Amniotic stem cell (primary cell): Measurements from ENCODE around the gene ZNF534.
"Not testable (repeated sequence)": the region's sequence is repeated elsewhere in the genome, so short reads cannot be mapped to it uniquely, and the experiment has no call there.

Experiments used
- DNase-seq: peaks from one replicate; lab custom pipeline; 2025; lab: John Stamatoyannopoulos, UW

Gene ZNF534

DNA sequence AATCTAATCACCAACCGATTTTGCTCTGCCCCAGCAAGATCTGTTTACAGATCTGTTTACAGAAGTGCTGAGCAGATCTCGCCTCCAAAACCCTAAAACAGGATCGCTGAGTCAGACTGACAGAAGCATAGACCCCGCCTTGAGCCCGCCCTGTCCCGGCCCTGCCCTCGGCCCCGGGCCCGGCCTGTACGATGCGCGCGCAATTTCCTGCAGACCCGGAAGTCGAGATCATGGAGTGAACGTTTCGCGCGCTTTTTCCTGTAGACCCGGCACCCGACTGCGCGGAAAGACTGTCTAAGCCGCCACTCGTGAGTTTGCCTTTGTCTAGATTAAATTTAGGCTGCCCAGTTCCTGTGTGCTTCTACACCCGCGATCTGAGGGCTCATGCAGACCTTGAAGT is at the start of gene ZNF534:
TSS of gene ZNF534 (plus strand) at position 212 of the 400 bp plus-strand sequence. CDS start 2,327 bp downstream, outside the sequence.
- no peak for DNase-seq

GRCh38 chr19:52391135-52391534 is 37.8 kb upstream of the ZNF534 start:
- DNase-seq = no peak

DNA sequence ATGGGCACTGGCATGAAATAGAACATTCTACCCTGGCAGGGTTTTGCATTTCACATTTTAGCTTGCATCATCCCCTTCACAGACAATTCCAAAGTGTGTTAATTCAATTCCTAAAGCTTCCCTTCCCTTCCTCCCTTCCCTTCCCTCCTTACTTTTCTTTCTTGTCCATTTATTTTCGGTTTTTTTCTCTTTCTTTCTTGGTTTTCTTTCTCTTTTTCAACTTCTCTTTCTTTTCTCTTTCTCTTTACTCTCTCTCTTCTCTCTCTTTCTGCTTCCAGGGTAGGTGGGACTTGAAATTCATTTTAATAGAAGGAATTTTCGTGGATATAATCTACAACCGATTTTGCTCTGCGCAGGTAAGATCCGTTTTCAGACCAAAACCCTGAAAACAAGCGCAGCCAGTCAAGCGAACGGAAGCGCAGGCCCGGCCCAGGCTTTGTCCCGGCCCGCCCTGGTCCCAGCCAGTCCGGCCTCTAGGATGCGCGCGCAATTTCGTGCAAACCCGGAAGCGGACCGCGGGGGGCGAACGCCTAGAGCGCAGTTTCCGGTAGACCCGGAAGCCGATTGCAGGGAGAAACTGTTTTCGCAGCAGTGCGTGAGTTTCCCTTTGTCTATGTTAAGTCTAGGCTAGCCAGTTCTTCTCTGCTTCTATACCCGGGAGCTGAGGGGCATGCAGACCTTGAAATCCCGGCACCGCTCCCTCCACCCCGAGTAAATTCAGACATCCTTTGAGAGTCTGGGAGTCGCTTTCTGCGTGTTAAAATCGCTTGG is 31.5 kb upstream of the ZNF534 start, which contains the start of gene ZNF528:
TSS of gene ZNF528 (plus strand) at position 540 of the 771 bp plus-strand sequence. CDS start 4,165 bp downstream, outside the sequence.
- DNase-seq = peak; percentile 90

- DNase-seq = no peak
Measured at GRCh38 chr19:52398081-52398441, 30.9 kb upstream of the ZNF534 start.

GRCh38 chr19:52410276-52410675 is 18.7 kb upstream of the ZNF534 start:
- no peak for DNase-seq

DNA sequence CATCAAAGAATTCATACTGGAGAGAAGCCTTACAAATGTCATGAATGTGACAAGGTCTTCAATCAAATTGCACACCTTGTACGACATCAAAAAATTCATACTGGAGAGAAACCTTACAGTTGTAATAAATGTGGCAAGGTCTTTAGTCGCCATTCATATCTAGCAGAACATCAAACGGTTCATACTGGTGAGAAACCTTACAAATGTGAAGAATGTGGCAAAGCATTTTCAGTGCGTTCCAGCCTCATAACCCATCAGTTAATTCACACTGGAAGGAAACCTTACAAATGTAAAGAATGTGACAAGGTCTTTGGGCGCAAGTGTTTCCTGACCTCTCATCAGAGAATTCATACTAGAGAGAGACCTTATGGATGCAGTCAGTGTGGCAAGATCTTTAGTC is 13.2 kb upstream of the ZNF534 start:
- no peak for DNase-seq

- no peak for DNase-seq
Measured at GRCh38 chr19:52442179-52442578, 13.2 kb downstream of the ZNF534 start.

DNA sequence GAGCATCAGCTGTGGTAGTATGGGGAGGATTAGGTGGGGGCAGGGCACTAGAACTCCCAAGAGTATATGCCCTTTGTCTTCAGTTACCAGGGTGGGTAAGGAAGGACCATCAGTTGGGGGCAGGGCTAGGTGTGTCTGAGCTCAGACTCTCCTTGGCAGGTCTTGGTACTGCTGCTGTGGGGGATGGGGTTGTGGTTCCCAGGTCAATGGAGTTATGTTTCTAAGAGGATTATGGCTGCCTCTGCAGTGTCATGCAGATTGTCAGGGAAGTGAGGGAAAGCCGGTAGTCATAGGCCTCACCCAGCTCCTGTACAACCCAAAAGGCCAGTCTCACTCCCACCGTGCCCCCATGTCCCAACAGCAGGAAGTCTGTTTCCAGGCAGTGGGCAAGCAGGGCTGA is 15.6 kb downstream of the ZNF534 start:
- DNase-seq = no peak

DNA sequence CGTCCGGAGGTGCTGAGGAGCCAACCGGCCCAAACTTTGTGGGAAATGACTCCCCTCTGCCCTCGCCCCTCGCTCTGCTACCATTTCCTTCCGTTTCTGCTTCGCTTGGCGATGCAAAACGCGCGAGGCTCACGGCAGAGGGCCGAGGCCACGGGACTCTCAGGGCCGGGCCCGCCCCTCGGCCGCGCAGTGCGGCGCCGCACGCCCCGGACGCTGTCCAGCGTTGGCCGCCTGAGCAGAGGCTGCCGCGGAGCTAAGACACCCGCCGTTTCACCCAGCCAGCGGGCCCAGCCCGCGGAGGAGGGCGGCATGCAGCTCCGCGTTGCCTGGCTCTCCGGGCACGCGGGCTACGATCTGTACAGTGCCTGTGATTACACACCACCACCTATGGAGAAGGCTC is 22.3 kb downstream of the ZNF534 start:
- DNase-seq = no peak

GRCh38 chr19:52453324-52454094 is 24.6 kb downstream of the ZNF534 start, which contains the start of gene ZNF578:
ZNF578 (plus strand) TSS chr19:52453553; CDS start chr19:52501846, 48,293 bp downstream.
- peak; percentile 66 for DNase-seq

DNA sequence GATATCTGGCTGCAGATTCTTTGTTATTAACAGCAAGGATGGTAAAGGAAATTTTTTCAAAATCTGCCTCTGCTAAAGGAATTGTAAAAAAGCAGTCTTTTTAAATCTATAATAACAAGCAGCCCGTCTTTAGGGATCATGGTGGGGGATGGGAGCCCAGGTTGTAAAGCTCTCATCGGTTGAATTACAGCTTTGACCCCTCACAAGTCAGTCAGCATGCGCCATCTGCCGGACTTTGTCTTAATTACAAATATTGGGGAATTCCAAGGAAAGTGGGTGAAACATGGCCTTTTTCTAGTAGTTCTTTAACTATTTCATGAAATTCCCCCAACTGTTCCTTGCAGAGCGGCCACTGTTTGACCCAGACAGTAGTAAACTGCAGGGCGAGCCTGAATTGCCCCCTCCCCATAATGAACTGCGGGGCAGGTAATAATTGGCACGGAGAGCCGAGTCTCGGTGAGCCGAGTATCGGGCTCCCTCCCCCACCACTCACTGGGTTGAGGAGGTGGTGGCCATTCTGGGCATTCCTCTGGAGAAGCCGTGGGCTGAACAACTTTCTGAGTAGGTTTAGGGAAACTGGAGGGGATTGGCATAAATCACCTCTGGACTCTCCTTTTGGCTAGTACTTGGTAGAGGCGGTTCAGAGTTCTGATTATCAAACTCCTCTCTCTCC is 36.0 kb downstream of the ZNF534 start:
- no peak for DNase-seq

DNA sequence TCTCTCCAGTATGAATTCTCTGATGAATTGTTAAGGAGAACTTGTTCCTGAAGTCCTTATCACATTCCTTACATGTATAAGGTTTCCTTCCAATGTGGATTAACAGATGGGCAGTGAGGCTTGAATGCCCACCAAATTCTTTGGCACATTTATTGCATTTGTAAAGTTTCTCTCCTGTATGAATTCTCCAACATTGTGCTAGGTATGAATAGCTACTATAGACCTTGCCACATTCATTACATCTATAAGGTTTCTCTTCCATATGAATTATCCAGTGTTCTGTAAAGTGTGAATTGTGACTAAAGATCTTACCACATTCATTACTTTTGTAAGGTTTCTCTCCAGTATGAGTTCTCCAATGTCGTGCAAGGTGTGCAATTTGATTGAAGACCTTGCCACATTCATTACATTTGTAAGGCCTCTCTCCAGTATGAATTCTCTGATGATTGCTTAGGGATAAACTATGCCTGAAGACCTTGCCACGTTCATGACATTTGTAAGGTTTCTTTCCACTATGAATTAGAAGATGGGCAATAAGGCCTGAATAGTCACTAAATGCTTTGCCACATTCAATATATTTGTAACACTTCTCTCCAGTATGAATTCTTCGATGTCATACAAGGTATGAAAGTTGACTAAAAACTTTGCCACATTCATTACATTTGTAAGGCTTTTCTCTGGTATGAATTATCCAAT is 44.9 kb downstream of the ZNF534 start:
- DNase-seq = no peak

- no peak for DNase-seq
Measured at GRCh38 chr19:52474351-52475127, 45.6 kb downstream of the ZNF534 start.

- DNase-seq = not testable (repeated sequence)
Measured at GRCh38 chr19:52484111-52484743, 55.3 kb downstream of the ZNF534 start.

DNA sequence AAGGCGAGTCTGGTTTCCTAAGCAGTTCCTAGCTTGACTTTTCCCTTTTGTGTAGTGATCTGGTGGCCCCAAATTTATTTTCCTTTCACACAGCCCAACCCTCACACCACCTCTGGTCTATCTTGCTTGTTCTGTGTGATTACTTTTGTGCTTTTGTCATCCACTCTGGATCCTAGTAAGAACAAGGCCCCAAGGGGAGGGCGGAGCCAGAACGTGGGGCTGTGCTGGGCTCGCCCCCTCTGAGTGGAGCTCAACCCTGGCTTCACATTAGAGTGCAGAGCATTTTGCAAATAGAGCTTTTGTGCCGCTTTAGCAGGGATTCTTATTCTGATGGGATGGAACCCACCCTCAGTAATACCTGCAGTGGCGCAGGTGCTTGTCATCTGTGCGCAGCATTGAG is 56.1 kb downstream of the ZNF534 start:
- DNase-seq = not testable (repeated sequence)

GRCh38 chr19:52485561-52486240 is 56.8 kb downstream of the ZNF534 start:
- DNase-seq = not testable (repeated sequence)

- DNase-seq = no peak
Measured at GRCh38 chr19:52492201-52492993, 63.4 kb downstream of the ZNF534 start.

- DNase-seq = no peak
Measured at GRCh38 chr19:52492994-52493470, 64.1 kb downstream of the ZNF534 start.

- DNase-seq = no peak
Measured at GRCh38 chr19:52494518-52494917, 65.6 kb downstream of the ZNF534 start.
